IPS-NIHi7 (cell line): Measurements from ENCODE around the gene IL17B.

Experiments
- DNase-seq: peaks from one replicate; pipeline ENCODE4 v3.0.0; 2012; ENCODE audit warnings: mixed read lengths; ENCODE audit errors: extremely low spot score

Gene IL17B

DNA sequence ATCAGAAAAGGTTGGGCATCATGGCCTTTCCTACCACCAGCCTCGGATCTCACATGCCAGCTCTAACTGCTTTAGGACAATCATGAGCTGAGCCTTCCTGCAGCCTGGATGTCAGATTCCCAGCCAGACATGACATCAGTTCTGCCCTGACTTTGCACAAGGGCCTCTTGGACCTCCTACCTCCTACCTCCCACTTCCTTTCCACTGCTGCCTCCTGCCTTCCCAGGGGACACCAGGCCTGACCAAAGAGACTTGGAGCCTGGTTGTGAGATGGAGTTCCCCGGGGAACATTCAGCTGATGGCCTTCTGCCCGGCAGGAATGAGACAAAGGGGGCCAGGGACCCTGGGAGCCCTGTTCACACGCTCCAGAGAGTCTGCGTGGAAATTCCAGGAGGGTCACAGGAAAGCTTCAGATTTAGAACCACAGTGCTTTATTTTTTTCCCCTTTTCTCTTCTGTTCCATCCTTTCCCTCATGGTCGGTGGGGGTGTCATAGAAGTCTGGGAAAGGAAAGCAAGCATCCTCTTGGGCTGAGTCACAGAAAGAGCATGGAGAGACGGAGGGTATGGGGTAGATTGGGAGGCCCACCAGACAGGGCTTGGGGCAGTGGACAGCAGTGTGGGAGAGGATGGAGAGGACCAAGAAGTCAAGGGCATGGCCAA is 35.4 kb upstream of the IL17B start:
- no peak for DNase-seq

DNA sequence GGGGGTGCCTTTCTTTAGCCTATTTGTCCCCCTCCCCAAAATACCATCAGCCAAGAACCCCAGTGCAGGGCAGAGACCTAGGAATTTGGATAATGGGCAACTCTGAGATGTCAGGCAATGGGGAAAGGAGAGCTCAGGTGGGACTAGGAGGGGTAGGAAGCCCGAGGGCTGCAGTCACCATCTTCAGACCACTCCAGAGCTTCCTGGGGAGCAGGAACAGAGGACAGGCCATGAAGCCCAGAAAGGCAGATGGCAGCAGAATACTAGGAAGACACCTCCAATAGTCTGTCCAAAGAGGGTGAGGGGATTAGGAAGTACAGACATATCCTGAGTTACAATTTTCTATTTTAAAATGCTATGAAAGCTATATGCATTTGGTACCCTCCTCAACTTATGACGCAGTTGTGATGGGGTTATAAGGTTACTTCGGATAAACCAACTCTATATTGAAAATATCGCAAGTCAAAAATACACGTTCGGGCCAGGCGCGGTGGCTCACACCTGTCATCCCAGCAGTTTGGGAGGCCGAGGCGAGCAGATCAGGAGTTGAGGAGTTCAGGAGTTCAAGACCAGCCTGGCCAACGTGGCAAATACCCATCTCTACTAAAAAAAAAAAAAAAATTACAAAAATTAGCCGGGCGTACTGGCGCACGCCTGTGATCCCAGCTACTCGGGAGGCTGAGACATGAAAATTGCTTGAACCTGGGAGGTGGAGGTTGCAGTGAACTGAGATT is 34.6 kb upstream of the IL17B start:
- no peak for DNase-seq

DNA sequence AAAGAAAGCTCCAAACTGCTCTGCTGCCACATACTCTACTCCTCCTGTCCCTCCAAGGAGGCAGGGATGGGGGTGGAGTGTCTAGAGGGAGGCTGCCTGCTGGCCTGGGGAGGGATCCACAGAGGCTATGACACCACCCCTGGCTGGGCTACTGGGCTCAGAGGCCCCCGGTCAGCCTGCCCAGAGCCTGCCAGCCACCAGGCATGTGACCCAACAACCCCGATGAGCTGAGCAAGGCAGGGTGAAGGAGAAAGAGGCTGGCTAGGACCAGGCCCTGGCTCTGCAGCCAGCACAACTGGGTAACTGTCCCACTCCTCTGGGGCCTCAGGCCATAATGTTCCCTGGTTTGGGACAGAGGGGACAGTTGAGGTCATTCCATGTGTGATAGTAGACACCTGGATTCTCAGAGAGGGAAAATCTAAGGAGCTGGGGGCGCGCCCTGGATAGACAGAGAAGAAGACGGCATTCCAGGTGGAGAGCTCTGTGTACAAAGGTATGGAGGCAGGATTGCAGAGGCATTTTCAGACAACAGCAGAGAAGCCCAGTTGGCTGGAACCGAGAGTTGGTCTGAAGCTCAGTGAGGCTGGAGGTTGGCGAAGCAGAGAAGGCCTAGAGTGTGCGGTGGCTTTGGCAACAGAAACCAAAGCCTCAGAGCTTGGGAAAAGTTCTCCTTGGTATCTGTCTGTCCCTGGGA is 33.8 kb upstream of the IL17B start:
- DNase-seq: no peak

DNA sequence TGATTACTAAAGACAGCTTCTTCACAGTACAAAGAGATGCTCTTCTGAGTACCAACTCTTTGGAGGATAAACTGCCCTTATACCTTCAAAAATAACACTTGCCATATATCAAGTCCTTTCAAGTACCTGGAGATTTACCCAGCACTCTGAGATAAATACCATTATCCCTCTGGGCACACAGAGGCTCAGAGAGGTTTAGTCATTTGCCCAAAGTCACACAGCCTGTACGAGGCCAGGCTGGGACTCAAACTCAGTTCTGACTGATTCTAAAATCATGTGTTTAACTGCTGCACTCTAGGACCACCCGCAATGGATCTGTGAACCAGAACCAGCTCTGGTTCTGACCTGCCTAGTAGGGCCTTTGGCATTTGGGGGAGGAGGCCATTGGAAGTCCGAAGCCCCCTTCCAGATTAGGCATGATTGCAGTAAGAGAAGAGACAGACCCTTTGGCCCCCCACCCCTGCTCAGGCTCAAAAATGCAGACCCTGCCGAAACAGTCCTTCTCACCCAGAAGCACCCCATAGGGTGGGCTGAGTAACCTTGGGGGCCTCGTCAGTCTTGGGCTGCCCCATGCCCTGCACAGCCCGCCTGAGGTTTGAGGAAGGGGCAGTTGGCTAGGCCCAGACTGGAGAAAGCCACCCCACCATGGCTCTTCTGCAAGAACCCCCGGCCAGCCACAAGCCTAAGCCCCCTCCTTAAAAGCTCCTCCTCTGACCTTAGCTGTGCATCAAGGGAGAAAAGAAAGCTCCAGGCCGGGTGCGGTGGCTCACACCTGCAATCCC is 32.8 kb upstream of the IL17B start:
- DNase-seq: no peak

DNA sequence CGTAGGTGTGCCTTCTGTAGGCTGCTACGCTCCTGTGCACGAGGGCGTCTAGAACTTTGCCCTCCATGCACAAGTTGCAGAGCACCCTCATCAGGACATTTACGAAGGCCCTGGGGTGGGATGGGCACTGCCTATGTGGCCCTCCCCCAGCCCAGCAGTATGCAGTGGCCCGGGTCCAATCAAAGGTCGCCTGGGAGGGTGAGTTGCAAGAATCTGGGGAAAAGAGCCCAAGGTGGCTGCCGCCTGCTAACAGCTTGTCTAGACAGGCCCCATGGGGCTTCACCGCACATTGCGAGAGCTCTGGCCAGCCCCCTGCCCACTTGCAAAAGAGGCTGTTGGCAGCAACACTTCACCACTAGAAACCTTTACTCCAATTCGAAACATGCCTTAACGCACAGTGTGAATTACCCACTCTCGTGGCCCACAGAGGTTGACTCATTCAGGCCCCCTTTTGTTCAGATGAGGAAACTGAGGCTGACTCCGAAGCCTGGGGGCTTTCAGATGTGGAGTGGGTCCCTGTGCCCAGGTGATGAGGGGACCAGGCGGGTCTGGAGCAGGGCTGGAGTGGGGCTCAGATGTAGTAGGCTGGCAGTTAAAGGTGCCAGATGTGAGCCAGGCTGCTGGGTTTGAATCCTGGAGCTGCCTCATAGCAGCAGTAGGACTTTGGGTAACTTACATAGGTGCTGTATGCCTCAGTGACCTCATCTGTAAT is 31.8 kb upstream of the IL17B start:
- DNase-seq: no peak

DNA sequence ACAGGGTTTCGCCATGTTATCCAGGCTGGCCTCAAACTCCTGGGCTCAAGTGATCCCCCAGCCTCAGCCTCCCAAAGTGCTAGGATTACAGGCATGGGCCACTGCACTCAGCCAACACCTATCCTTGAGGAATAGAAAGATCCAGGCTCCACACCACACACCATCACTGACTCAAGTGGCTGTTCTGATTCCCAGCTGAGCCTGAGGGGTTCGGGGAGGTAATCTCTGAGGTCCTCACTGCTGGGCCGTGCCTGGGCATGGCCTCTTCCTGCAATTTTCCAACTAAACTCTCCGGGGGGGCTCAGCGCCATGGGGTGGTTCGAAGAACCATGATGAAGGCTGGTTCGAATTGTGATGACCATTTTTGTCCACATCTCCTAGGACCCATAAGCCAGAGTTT is 31.0 kb upstream of the IL17B start:
- DNase-seq: no peak

DNA sequence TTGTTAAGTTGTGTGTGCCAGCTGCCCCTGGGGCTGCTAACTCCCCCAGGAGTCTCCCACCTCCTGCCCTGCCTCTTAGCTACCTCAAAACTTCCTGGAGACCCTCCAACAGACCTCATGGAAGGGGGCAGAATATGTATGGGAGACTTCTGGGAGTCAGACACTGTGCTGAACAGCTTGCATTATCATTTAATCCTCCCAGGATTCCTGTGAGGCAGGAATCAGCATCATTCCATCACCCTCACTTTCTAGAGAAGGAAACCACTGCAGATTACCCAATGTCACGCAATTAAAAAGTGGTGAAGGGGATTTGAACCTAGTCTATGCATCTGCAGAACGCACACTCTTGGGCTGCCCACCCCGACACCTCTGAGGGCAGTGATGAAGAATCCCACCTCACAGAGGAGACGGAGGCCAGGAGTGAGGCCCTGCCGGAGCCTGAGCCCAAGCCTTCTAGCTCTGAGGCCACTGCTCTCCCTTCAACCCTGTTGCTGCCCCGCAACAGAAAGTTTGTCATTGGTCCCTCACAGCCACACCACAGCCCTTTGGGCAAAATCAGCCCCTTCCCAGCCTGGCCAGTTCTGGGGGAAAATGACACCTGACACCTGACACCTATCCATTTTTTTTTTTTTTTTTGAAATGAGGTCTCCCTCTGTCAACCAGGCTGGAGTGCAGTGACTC is 30.3 kb upstream of the IL17B start:
- no peak for DNase-seq

DNA sequence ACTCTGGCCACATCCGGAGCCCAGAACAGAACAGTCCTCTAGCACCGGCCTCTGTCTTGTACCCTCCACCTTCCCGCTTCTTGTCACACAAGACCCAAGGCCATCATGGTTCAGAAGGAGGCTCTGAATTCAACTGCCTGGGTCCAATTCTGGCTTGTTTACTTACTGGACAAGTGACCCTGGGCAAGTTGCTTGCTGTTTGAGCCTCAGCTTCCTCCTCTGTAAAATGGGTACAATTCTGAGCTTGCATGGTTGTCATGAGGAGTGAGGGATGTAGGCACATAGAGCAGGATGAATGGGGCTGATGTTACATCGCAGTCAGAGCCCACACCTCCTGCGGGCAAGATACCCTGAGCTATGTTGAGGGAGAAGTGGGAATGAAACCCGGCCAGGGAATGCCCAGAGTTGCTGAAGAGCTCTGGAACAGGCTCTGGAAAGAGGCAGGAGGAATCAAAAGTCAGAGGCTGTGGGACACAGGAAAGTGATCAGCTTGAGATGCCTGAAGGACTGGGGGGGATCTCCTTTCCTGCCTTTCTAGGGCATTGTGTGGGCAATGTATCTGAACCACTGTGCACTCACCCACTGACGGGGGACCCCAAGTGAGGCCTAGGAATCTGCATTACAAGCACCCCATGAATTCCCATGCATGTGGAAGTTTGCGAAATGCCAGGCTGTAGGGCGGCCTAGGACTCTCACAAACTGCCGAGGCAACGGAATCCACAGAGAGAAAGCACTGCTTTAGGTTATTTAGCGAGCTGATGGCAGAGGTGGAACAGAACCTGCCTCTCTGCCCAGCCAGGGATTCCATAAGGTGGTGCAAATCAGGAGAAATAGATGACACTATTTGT is 29.4 kb upstream of the IL17B start:
- no peak for DNase-seq

DNA sequence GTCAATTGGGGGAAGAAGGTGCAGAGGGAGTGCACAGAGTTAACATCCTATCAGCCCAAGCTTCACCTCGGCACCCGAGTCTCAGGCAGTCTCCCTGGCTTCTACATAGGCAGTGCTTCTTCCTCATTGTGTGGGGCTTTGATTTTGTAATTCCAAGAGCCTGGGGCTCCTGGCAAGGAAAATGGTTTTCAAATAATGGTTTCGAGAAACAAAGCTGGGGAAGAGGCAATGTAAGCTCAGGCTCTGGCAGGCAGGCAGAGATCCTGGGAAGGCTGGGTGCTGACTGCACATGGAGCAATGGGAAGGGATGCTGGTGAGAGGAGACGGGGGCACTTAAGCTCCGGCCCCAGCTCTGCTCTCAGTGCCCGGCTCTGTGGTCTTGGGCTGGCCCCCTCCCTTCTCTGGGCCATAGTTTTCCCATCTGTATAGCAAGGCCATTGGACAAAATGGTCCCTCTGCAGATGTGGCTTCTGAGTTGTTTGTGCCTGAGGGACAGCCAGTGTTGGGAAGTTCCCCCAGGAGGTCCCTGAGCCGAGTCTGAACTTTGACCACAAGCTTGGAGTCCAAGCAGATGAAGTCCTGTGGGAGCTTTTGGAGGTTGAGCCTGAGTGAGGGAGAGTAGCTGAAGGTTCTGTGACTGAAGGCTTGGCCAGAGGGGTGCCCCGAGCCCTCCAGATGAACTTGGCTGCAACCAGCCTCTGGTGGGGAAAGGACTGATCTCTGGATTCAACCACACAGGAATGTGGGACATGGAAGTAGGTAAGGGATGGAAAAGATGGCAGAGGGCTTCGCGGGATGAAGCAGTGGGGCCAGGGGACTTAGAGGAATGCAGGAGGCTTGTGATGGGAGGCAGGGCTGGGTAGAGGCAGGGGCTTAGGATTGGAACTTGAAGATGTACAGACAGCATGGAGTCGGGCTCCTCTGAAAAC is 28.5 kb upstream of the IL17B start:
- no peak for DNase-seq

DNA sequence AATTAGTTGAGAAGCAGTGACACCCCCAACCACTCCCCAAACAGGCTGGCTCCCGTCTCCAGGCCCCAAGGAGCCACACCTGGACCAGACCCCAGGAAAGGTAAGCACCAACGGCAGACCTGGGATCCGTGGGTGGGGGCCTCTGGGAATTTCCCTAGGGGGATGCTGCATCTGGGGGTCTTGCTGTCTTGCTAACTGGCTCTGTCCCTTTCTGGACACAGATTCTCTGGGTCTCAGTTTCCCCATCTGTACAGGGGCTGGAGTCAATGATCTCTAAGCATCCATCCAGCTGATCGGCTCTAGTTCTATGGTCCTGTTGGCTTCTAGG is 27.9 kb upstream of the IL17B start:
- DNase-seq: no peak

DNA sequence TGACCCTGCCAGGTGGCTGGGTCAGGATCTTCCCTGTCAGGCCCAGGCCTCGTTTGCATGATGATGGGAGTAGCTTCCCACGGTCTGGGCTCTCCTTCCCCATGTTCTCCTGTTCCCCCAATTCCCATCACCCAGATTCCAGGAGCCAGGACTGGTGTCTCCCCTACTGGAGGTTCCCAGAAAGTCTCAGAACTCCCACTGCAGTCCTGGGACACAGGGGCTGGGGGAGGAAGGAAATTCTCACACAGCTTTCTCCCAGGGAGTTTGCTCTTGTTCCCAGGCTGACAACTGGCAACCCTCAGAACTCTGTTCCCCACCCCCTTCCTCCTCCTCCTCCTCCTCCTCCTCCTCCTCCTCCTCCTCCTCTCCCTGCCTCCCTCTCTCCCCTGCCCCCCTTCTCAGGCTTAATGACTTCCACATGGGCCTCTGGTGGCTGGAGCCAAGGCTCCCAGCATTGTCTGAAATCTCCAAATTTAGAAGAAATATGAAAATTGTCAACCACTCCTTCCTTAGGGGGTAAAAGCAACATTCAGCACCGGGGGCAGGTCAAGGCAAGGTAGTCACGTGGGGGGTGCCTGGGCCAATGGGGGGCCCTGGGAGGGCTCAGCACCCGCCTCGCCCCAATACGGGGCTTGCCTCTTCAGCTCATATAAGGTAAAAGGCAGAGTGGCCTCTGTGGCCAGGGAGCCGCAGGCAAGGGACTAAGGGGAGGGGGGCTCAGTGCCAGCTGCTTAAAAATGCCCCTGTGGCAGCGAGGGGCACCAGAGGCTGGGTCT is 27.3 kb upstream of the IL17B start:
- no peak for DNase-seq

DNA sequence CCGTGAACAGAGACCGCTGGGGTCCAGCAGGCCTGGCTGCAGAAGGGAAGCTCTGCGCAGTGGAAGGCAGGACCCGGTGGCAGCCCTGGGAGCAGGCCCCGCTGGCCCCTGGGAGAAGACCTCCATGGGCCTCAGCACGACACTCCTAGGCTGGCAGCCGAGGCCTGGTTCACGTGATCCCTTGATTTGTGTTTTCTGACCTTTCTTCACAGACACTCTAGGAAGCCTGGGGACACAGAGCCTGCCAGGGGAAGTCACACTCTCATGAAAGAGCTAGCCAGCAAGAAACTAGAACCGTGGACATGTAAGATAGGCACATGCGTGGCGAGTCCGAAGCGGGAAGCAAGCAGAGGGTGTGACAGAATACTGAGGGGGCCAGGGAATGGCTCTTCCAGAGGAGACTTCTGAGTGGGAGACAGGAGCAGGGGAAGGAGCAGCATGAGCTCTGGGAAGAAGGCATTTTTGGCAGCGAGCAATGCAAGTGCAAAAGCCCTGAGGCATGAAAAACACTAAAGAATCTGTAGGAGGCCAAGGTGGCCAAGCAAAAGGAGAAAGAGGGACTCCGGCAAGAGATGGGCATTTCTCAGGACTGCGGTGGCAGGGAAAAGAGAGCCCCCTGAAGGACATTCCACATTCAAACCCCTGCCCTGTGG is 26.6 kb upstream of the IL17B start:
- no peak for DNase-seq

DNA sequence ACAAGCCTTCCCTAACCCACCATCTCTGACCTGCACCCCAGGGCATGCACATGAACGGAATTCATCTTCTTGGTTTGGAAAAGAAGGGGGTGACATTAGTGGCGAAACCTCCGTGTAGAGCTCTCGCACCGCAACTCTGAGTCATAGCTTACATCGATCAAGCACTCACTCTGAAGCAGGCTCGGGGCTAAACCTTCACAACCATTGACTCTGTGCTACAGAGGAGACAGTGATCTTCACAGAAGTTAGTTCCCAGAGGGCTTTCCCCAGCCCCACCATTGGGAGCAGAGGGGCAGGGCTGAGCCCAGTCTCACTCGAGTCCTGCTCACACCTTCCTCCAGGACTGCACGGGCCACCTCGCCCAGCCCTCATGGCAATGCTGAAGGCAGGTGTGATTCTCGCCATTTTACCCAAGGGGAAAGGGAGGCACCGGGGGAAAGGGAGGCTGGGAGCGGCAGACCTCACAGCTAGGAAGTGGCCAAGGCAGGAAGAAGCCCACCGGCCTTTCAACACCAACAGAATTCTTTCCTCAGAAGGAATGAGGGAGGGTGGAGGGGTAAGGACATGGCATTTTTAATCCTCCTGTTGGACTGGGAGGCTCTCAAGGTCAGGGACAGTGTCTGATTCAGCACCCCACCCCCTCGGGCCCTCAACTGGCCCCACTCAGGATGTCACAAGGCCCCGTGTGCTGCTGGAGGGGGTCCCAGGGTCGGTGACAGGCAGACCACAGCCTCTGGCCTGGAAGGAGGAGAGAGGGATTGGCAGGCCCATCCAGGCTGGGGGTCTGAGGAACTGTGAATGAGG is 25.9 kb upstream of the IL17B start:
- no peak for DNase-seq

DNA sequence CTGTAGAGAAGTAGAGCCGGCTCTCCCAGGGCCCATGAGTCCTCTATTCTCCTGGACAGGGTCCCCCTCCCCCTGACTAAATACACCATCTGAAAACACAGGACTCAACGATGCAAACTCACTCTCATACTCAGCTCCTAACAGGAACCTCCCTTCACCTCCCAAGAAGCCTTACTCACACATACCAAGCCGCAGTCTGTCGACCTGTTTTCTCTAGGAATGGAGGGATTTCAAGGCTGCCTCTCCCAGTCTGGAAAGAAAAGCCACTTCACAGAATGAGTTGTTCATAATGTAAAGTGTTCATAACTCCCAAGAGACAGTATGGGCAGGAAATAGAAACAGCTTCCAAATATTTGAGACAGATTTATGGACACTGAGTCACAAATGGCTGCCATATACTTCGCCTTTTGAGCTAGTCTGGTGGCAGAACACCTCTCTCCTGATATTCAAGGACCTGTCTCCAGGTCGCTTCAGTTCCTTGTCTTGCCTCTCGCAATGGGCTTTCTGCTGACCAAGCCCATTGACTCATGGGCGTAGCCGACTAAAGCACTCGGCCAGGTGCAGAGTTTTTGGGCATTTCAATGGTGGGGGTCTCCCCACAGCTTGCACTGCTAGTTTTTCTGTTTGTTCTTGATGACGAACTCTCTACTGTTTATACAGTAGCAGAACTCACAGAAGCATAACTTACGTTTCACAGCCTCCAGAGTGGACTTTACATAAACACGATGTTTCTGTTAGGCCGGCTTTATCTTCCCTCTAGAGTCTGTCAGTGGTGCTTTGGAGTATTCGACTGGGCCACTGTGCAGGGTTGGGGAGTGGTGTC is 25.0 kb upstream of the IL17B start:
- no peak for DNase-seq

DNA sequence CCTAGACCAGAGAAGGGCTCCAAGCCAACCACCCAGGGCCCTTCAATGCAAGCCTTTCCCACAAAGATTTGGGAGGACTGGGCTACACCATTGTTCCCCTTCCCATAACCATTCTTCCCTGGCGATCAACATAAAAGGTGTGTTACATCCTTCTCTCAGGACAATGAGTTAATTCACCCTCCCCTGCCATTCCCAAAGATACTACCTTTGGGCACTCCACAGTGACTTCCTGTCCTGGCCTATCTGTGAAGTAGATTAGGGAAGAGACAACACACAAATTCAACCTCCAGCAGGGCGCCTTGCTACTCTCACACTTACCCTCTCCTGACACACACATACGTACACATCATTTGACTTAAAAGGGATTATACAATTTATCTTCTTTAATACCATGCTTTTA is 23.2 kb upstream of the IL17B start:
- DNase-seq: no peak

DNA sequence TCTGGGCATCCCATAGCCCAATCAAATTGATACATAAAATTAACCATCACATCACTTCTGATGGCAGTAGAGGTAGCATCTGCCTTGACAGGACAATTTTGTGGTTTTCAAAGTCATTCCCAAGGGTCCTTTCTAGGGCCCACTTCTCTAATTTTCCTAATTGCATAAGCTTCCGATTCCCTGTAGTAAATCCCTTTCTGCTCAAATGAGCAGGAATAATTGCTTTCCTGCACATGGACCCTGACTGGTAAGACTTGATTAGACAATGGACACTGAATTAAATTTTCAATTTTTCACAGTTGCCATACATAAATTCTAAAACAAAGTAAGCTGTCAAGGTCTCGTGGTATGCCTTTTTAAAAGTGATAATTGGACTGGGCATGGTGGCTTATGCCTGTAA is 22.0 kb upstream of the IL17B start:
- no peak for DNase-seq
